ENCODE measurements around the gene SLC12A2. TPM values are rescaled to one million over a fixed set of nuclear protein-coding genes. Genes with fewer than 3 reads are reported as not detected.

SLC12A2 gene
- total RNA-seq, 4 donors from 2014 or later = 21.9 to 78.6 (median 22.2) TPM

- H3K4me3 ChIP-seq = no peak overlapping the region
- no peak for DNase-seq
- intact Hi-C loops (cut with DNase I; ENCODE audit: low total_unique reads) = no loop called here
- no peaks in the 10 kb centered on the region for H3K27me3 ChIP-seq
- TF ChIP-seq POLR2A (IDR thresholded peaks at IDR 0.05) = no peak
- TF ChIP-seq CTCF (IDR thresholded peaks at IDR 0.05) = no peak
- no peak overlapping the region for H3K27ac ChIP-seq
- H3K4me1 ChIP-seq = no peaks in the 10 kb centered on the region
- H3K9me3 ChIP-seq = no peaks in the 10 kb centered on the region
- no peaks in the 10 kb centered on the region for H3K36me3 ChIP-seq
Observed at GRCh38 chr5:128172102-128172501, 88.5 kb downstream of the SLC12A2 start.

- DNase-seq = no peak
- Histone ChIP-seq H3K36me3 (no peaks in the 10 kb centered on the region), H3K9me3 (no peaks in the 10 kb centered on the region), H3K4me3 (no peak overlapping the region), H3K4me1 (no peaks in the 10 kb centered on the region), H3K27ac (no peak overlapping the region), H3K27me3 (no peaks in the 10 kb centered on the region)
- intact Hi-C loops (cut with DNase I; ENCODE audit: low total_unique reads) = no loop called here
- TF ChIP-seq CTCF (IDR thresholded peaks at IDR 0.05) (no peak), POLR2A (IDR thresholded peaks at IDR 0.05) (no peak)
Observed at GRCh38 chr5:128174951-128175350, 91.4 kb downstream of the SLC12A2 start.

GRCh38 chr5:128192368-128192767, 108.8 kb downstream of the SLC12A2 start:
- Histone ChIP-seq H3K27ac (no peak overlapping the region), H3K36me3 (no peaks in the 10 kb centered on the region), H3K9me3 (no peaks in the 10 kb centered on the region), H3K4me3 (no peak overlapping the region), H3K27me3 (no peaks in the 10 kb centered on the region), H3K4me1 (no peaks in the 10 kb centered on the region)
- TF ChIP-seq CTCF (IDR thresholded peaks at IDR 0.05) (no peak), POLR2A (IDR thresholded peaks at IDR 0.05) (no peak)
- DNase-seq = no peak
- intact Hi-C loops (cut with DNase I; ENCODE audit: low total_unique reads) = no loop called here

- H3K4me3 ChIP-seq = no peak overlapping the region
Observed at GRCh38 chr5:128193665-128194390, 110.3 kb downstream of the SLC12A2 start.

GRCh38 chr5:128195316-128195715, 111.8 kb downstream of the SLC12A2 start:
- no peaks in the 10 kb centered on the region for H3K4me1 ChIP-seq
- intact Hi-C loops (cut with DNase I; ENCODE audit: low total_unique reads) = no loop called here
- no peaks in the 10 kb centered on the region for H3K9me3 ChIP-seq
- H3K27ac ChIP-seq = no peak overlapping the region
- no peak overlapping the region for H3K4me3 ChIP-seq
- DNase-seq = no peak
- H3K36me3 ChIP-seq = no peaks in the 10 kb centered on the region
- TF ChIP-seq POLR2A (IDR thresholded peaks at IDR 0.05) = no peak
- no peak for TF ChIP-seq CTCF (IDR thresholded peaks at IDR 0.05)
- H3K27me3 ChIP-seq = no peaks in the 10 kb centered on the region

More at GRCh38 chr5:128193665-128194390, 110.3 kb downstream of the SLC12A2 start:
- no peaks in the 10 kb centered on the region for H3K27me3 ChIP-seq
- no peaks in the 10 kb centered on the region for H3K4me1 ChIP-seq
- H3K27ac ChIP-seq = no peak overlapping the region
- no peak for DNase-seq
- intact Hi-C loops (cut with DNase I; ENCODE audit: low total_unique reads) = no loop called here
- H3K36me3 ChIP-seq = no peaks in the 10 kb centered on the region
- no peak for TF ChIP-seq POLR2A (IDR thresholded peaks at IDR 0.05)
- H3K9me3 ChIP-seq = no peaks in the 10 kb centered on the region

All from uterus (tissue), 4 donors.